ENCODE data around the gene LCE7A. TPM values are rescaled to one million over a fixed set of nuclear protein-coding genes. Genes with fewer than 3 reads are reported as not detected.

The LCE7A gene
- total RNA-seq, 1 experiment from 2014 or later = not detected

DNA sequence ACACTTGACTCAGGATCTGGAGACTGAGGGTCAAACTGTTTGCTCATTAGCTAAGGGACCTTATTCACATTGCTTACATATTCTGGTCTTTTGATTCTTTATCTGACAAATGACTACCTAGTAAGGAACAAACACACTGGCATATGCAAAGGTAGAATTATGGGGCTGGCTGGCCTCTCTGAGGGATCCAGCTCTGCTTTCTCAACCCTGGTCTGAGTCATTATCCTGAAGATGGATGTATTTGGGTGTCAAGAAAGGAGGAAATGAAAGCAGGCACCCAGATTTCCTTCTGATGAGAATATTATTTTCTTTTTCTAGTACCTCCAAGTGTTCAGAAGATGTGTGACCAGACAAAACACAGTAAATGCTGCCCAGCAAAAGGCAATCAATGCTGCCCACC lies 24.3 kb downstream of the LCE7A start:
- no peak overlapping the region for H2AFZ ChIP-seq (ENCODE audit: low read length)
- no peaks in the 10 kb centered on the region for H3K79me2 ChIP-seq (ENCODE audit: insufficient read depth, low read length)
- H3K9me3 Mint-ChIP-seq = peaks cover 86 to 89% of the 10 kb centered on the region in 2 experiments
- no peak overlapping the region for H3T11ph ChIP-seq (ENCODE audit: low read length)
- no peak overlapping the region for H3K9ac ChIP-seq (ENCODE audit: extremely low read depth, insufficient read length, low read length)
- H3K36me3 Mint-ChIP-seq (ENCODE audit: insufficient read depth in 1 of 3, low read depth in 3 of 3) = peaks cover 0 to 24% (median 5%) of the 10 kb centered on the region in 3 experiments; a peak in 4 of 7 replicates
- H2AK5ac ChIP-seq (ENCODE audit: insufficient read length, low read length) = no peak overlapping the region
- DNase-seq = no peak
- H3K27me3 Mint-ChIP-seq (ENCODE audit: low read depth) = peaks cover 2% of the 10 kb centered on the region
- no peaks in the 10 kb centered on the region for H4K20me1 ChIP-seq (ENCODE audit: control insufficient read depth, insufficient read depth, insufficient read length)
- no peaks in the 10 kb centered on the region for H3K79me1 ChIP-seq (ENCODE audit: insufficient read depth, low read depth, low read length, poor library complexity, severe bottlenecking)
- H2BK20ac ChIP-seq (ENCODE audit: low read depth, low read length, poor library complexity, severe bottlenecking) = no peak overlapping the region
- no peak overlapping the region for H2BK12ac ChIP-seq (ENCODE audit: insufficient read length, low read depth, low read length)
- H2BK120ac ChIP-seq (ENCODE audit: low read depth, low read length, poor library complexity, severe bottlenecking) = no peak overlapping the region
- TF ChIP-seq, protein P1, sequence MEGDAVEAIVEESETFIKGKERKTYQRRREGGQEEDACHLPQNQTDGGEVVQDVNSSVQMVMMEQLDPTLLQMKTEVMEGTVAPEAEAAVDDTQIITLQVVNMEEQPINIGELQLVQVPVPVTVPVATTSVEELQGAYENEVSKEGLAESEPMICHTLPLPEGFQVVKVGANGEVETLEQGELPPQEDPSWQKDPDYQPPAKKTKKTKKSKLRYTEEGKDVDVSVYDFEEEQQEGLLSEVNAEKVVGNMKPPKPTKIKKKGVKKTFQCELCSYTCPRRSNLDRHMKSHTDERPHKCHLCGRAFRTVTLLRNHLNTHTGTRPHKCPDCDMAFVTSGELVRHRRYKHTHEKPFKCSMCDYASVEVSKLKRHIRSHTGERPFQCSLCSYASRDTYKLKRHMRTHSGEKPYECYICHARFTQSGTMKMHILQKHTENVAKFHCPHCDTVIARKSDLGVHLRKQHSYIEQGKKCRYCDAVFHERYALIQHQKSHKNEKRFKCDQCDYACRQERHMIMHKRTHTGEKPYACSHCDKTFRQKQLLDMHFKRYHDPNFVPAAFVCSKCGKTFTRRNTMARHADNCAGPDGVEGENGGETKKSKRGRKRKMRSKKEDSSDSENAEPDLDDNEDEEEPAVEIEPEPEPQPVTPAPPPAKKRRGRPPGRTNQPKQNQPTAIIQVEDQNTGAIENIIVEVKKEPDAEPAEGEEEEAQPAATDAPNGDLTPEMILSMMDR (conservative IDR thresholded peaks at IDR 0.05) = no peak
- H3K14ac ChIP-seq (ENCODE audit: insufficient read depth, low read length) = no peak overlapping the region
- no peak overlapping the region for H3K27ac ChIP-seq (ENCODE audit: insufficient read length, low read depth, low read length)
- no peak overlapping the region for H3K23ac ChIP-seq (ENCODE audit: insufficient read length, low read depth, low read length)
- no peaks in the 10 kb centered on the region for H3K9me3 ChIP-seq (ENCODE audit: control insufficient read depth, low read depth, low read length)
- no peak overlapping the region for H4K5ac ChIP-seq (ENCODE audit: insufficient read length, low read depth, low read length)
- no peak overlapping the region for H2BK5ac ChIP-seq (ENCODE audit: insufficient read length, low read length)
- H3K18ac ChIP-seq (ENCODE audit: insufficient read length, low read depth, low read length) = no peak overlapping the region
- H3K4ac ChIP-seq (ENCODE audit: low read depth, low read length) = no peak overlapping the region
- no peak overlapping the region for H3K4me2 ChIP-seq (ENCODE audit: insufficient read depth, insufficient read length, low read length)
- H3K56ac ChIP-seq (ENCODE audit: insufficient read length, low read depth, low read length) = no peak overlapping the region
- H2BK15ac ChIP-seq (ENCODE audit: low read depth, low read length) = no peak overlapping the region
- H3K27me3 ChIP-seq (ENCODE audit: insufficient read depth, low read length) = no peaks in the 10 kb centered on the region
- H3K27ac Mint-ChIP-seq = no peak overlapping the region
- H3K4me1 ChIP-seq (ENCODE audit: insufficient read depth, low read length) = no peaks in the 10 kb centered on the region
- H3K4me1 Mint-ChIP-seq = no peaks in the 10 kb centered on the region
- H4K8ac ChIP-seq (replicated peaks; ENCODE audit: insufficient read length, low read depth, low read length) = no peak overlapping the region
- no peak overlapping the region for H4K91ac ChIP-seq (ENCODE audit: insufficient read length, low read depth, low read length)
- H3K23me2 ChIP-seq (ENCODE audit: insufficient read length, low read depth, low read length, poor library complexity, severe bottlenecking) = no peaks in the 10 kb centered on the region
- H3K4me3 Mint-ChIP-seq = no peak overlapping the region

Measured in H9 (cell line).